GM21528 (cell line): Measurements from ENCODE around the gene PDC.
"Not testable (repeated sequence)": the region's sequence is repeated elsewhere in the genome, so short reads cannot be mapped to it uniquely, and the experiment has no call there.

ENCODE experiments used
- ATAC-seq: cut with Tn5 transposase; IDR thresholded peaks from one replicate; pipeline ENCODE4 v1.9.1; 2021; ENCODE audit warnings: mild to moderate bottlenecking, moderate library complexity; ENCODE audit not compliant: unreplicated experiment, low FRiP score

PDC gene

GRCh38 chr1:186404454-186405051 lies 56.4 kb downstream of the PDC start:
- ATAC-seq = peak; percentile 51

- no peak for ATAC-seq
Observed at GRCh38 chr1:186403632-186404031, 57.3 kb downstream of the PDC start.

- not testable (repeated sequence) for ATAC-seq
Observed at GRCh38 chr1:186401446-186401845, 59.5 kb downstream of the PDC start.
